Esophagus muscularis mucosa (tissue), 3 donors: ENCODE data around the gene EHMT2.

Experiments
- CTCF ChIP-seq, 3 experiments: fragments of 200-600 bp in 2 of 3; fragments of 450-650 bp in 1 of 3; sonication (generic) in 2 of 3; IDR thresholded peaks; one replicate each; pipeline ENCODE4 v1.5.1; 2017 to 2019; ENCODE audit warnings: antibody characterized with exemption in 3 of 3, mild to moderate bottlenecking in 2 of 3, moderate library complexity in 1 of 3
- POLR2A ChIP-seq: fragments of 450-650 bp; IDR thresholded peaks from one replicate; pipeline ENCODE4 v1.6.1; 2017; ENCODE audit warnings: antibody characterized with exemption, moderate library complexity, mild to moderate bottlenecking, low read depth
- POLR2AphosphoS5 ChIP-seq, 2 donors: sonication (generic); formaldehyde crosslinking; IDR thresholded peaks; one replicate each; pipeline ENCODE4 v1.6.1; 2017; ENCODE audit warnings: antibody characterized with exemption in 2 of 2

- no peak for TF ChIP-seq CTCF (IDR thresholded peaks at IDR 0.05)
- TF ChIP-seq POLR2A = no peak
- TF ChIP-seq POLR2AphosphoS5 (IDR thresholded peaks at IDR 0.05) = peak in 1 of 2 donors; percentile 15
These were observed 65.9 kb downstream of the EHMT2 start for GRCh38 chr6:31831350-31832215.
